ENCODE measurements around the gene FHIT. TPM values are rescaled to one million over a fixed set of nuclear protein-coding genes. Genes with fewer than 3 reads are reported as not detected.

FHIT gene
- total RNA-seq, 4 donors from 2014 or later = 5.0 to 15.3 (median 8.3) TPM

GRCh38 chr3:60126511-60127304, 1124.5 kb downstream of the FHIT start:
- no peak for TF ChIP-seq POLR2A (IDR thresholded peaks at IDR 0.05)
- no peak for TF ChIP-seq CTCF (IDR thresholded peaks at IDR 0.05)
- intact Hi-C loops (cut with DNase I; ENCODE audit: low total_unique reads) = no loop called here
- no peak for DNase-seq (ENCODE audit: low spot score in 2 of 2)
- WGBS, 2 donors = 81 to 86% methylated on average over 6 of the region's 6 CpGs
- H3K4me3 ChIP-seq (ENCODE audit: low read depth, poor library complexity, severe bottlenecking) = no peak overlapping the region

- TF ChIP-seq POLR2A (IDR thresholded peaks at IDR 0.05) (no peak), CTCF (IDR thresholded peaks at IDR 0.05) (no peak)
- no peak overlapping the region for H3K4me3 ChIP-seq (ENCODE audit: low read depth, poor library complexity, severe bottlenecking)
- DNase-seq (ENCODE audit: low spot score in 2 of 2) = no peak
- intact Hi-C loops (cut with DNase I; ENCODE audit: low total_unique reads) = no loop called here
- WGBS, 2 donors = 84 to 93% methylated on average over 3 of the region's 3 CpGs
Measured at GRCh38 chr3:60125686-60126085, 1125.6 kb downstream of the FHIT start.

- no peak for TF ChIP-seq POLR2A (IDR thresholded peaks at IDR 0.05)
- intact Hi-C loops (cut with DNase I; ENCODE audit: low total_unique reads) = no loop called here
- H3K4me3 ChIP-seq (ENCODE audit: low read depth, poor library complexity, severe bottlenecking) = no peak overlapping the region
- no peak for DNase-seq (ENCODE audit: low spot score in 2 of 2)
- WGBS, 2 donors = 92 to 93% methylated on average over 3 of the region's 3 CpGs
Measured at GRCh38 chr3:60120245-60120644, 1131.0 kb downstream of the FHIT start.

DNA sequence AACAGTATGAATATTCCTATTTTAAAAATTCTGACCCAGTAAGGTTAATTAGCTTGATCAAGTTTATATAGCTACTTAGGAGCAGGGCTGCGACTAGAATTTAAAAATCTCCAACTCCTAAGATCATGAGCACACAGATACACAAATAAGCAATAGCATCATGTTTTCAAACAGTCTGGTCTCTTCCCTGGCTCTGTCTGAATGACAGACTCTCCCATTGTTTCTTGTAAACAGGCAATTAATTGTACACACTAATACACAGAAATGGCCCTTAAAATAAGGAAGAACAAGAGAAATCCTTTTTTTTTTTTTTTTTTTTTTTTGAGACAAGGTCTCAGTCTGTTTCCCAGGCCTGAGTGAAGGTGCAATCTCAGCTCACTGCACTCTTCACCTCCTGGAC, 1137.1 kb downstream of the FHIT start:
- no peak for TF ChIP-seq CTCF (IDR thresholded peaks at IDR 0.05)
- DNase-seq (ENCODE audit: low spot score in 2 of 2) = no peak
- H3K4me3 ChIP-seq (ENCODE audit: low read depth, poor library complexity, severe bottlenecking) = no peak overlapping the region
- WGBS, 2 donors = 88 to 90% methylated on average over 1 of the region's 1 CpG
- intact Hi-C loops (cut with DNase I; ENCODE audit: low total_unique reads) = no loop called here

DNA sequence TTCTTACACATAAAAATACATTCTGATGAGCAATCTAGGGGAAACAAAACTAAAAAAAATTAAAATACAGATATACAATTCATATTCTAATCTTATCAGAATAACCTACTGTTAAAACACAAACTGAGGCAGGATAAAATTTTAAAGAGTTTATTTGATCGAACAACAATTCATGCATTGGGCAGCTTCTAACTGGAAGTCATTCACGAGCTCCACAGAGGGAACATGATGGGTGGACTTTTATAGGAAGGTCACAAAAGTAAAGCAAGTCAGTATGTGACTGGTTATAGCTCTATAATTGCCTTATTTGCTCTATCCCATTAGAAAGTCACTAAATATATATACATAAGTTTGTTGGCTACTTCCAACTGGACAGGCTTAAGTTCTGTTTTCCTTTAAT, 1144.0 kb downstream of the FHIT start:
- H3K4me3 ChIP-seq (ENCODE audit: low read depth, poor library complexity, severe bottlenecking) = no peak overlapping the region
- TF ChIP-seq CTCF (IDR thresholded peaks at IDR 0.05) (no peak), POLR2A (IDR thresholded peaks at IDR 0.05) (no peak)
- WGBS, 2 donors = 90 to 96% methylated on average over 2 of the region's 2 CpGs
- intact Hi-C loops (cut with DNase I; ENCODE audit: low total_unique reads) = no loop called here
- DNase-seq (ENCODE audit: low spot score in 2 of 2) = no peak

- no peak for TF ChIP-seq CTCF (IDR thresholded peaks at IDR 0.05)
- TF ChIP-seq POLR2A (IDR thresholded peaks at IDR 0.05) = no peak
- intact Hi-C loops (cut with DNase I; ENCODE audit: low total_unique reads) = no loop called here
- WGBS, 2 donors = 87 to 91% methylated on average over 4 of the region's 4 CpGs
Measured at GRCh38 chr3:60102154-60102553, 1149.1 kb downstream of the FHIT start.

More at GRCh38 chr3:60102154-60102553, 1149.1 kb downstream of the FHIT start:
- no peak for DNase-seq (ENCODE audit: low spot score in 2 of 2)
- no peak overlapping the region for H3K4me3 ChIP-seq (ENCODE audit: low read depth, poor library complexity, severe bottlenecking)
